CD4-positive, alpha-beta T cell treated with Interleukin-4 for 4 hours (primary cell): ENCODE results near the gene PTPRC.
A peak's percentile ranks its signal among the peaks of the same experiment; 100 is the strongest.
"Not testable (repeated sequence)": the region's sequence is repeated elsewhere in the genome, so short reads cannot be mapped to it uniquely, and the experiment has no call there.

Experiments used
- DNase-seq: peaks from one replicate; pipeline ENCODE4 v3.0.0-alpha.2; 2020

PTPRC gene, protein sequence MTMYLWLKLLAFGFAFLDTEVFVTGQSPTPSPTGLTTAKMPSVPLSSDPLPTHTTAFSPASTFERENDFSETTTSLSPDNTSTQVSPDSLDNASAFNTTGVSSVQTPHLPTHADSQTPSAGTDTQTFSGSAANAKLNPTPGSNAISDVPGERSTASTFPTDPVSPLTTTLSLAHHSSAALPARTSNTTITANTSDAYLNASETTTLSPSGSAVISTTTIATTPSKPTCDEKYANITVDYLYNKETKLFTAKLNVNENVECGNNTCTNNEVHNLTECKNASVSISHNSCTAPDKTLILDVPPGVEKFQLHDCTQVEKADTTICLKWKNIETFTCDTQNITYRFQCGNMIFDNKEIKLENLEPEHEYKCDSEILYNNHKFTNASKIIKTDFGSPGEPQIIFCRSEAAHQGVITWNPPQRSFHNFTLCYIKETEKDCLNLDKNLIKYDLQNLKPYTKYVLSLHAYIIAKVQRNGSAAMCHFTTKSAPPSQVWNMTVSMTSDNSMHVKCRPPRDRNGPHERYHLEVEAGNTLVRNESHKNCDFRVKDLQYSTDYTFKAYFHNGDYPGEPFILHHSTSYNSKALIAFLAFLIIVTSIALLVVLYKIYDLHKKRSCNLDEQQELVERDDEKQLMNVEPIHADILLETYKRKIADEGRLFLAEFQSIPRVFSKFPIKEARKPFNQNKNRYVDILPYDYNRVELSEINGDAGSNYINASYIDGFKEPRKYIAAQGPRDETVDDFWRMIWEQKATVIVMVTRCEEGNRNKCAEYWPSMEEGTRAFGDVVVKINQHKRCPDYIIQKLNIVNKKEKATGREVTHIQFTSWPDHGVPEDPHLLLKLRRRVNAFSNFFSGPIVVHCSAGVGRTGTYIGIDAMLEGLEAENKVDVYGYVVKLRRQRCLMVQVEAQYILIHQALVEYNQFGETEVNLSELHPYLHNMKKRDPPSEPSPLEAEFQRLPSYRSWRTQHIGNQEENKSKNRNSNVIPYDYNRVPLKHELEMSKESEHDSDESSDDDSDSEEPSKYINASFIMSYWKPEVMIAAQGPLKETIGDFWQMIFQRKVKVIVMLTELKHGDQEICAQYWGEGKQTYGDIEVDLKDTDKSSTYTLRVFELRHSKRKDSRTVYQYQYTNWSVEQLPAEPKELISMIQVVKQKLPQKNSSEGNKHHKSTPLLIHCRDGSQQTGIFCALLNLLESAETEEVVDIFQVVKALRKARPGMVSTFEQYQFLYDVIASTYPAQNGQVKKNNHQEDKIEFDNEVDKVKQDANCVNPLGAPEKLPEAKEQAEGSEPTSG (N-terminal part only)

GRCh38 chr1:198638894-198639635 is at the start of gene PTPRC:
Gene PTPRC, plus strand, starts transcription at chr1:198639040. Its CDS starts 229 bp downstream, at chr1:198639269.
- DNase-seq = peak; percentile 88

DNA sequence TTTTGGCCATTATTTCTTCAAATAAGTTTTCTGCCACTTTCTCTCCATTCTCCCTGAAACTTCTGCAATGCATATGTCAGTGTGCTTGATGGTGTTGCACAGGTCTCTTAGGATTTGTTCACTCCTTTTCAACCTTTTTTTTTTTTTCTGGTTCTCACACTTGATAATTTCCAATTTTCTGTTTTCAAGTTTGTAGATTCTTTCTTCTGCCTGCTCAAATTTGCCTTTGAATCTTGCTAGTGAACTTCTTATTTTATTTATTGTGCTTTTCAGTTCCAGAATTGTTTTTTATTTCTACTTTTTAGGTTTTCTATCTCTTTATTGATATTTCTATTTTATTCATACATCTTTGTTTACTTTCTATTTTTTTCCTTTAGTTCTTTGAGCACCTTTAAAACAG is 48.4 kb upstream of the PTPRC start:
- no peak for DNase-seq

- DNase-seq = no peak
Observed at GRCh38 chr1:198595765-198596164, 43.1 kb upstream of the PTPRC start.

- no peak for DNase-seq
Observed at GRCh38 chr1:198597690-198598430, 41.0 kb upstream of the PTPRC start.

- no peak for DNase-seq
Observed at GRCh38 chr1:198598796-198599321, 40.0 kb upstream of the PTPRC start.

- no peak for DNase-seq
Observed at GRCh38 chr1:198599749-198600148, 39.1 kb upstream of the PTPRC start.

GRCh38 chr1:198600906-198601305 is 37.9 kb upstream of the PTPRC start:
- no peak for DNase-seq

DNA sequence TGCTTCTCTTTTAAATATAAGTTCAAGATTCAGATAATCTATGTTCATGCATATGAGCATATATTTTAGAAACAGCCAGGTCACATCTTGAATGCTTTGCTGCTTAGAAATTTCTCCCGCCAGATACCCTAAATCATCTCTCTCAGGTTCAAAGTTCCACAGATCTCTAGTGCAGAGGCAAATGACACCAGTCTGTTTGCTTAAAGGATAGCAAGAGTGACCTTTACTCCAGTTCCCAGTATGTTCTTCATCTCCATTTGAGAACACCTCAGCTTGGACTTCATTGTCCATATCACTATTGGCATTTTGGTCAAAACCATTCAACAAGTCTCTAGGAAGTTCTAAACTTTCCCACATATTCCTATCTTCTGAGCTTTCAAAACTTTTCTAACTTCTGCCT is 37.5 kb upstream of the PTPRC start:
- not testable (repeated sequence) for DNase-seq

GRCh38 chr1:198601936-198602889 is 36.6 kb upstream of the PTPRC start:
- no peak for DNase-seq

DNA sequence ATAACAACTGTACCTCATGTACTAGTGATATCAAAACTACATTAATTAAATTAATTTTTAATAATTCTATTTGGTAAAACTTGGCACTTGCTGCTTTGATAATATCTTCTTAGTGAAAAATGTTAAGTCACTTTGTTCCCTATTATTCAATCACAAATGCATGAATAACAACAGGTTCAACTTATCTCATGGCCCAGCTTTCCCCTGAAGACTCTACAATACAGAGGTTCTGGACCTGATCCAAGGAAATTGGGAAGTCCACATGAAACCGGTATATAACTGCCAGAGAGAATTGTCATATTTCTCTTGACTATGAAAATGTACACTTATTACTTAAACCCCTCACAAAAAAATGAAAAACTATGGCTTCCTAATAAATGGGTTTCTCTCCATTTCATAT is 33.9 kb upstream of the PTPRC start:
- no peak for DNase-seq

DNA sequence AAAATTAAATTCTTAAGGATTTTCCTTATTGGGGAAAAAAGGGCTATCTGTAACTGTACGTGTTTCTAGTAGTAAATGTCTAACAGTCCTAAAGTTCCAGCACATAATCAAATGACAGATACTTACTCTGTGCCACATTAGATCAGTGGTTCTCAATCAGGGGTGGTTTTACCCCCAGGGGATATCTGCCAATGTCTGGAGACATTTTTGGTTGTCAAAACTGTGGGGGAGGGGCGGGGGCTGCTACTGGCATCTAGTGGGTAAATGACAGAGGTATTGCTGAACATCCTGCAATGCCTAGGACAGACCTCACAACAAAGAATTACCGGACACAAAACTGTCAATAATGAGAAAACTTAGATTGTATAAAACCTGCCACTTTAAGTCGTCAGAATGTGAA is 33.4 kb upstream of the PTPRC start:
- no peak for DNase-seq

GRCh38 chr1:198606020-198606438 is 32.8 kb upstream of the PTPRC start:
- no peak for DNase-seq

DNA sequence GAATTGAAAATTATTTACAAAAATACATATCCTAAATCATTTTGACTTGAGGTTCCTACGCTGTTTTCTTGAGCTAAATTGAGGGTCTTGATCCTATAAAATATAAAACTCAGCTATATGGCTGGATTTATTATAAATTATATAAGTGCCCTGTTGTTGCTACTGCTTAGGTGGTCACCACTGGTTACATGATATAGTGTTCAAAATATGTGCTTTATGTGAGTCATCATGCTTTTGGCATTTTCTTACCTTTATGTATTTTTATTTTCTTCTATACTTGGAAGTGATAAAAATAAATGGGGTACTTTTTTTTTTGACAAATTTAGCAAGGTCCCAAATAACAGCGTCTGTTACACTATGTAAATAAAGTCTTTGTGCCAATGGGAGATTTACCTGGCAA is 31.1 kb upstream of the PTPRC start:
- no peak for DNase-seq

DNA sequence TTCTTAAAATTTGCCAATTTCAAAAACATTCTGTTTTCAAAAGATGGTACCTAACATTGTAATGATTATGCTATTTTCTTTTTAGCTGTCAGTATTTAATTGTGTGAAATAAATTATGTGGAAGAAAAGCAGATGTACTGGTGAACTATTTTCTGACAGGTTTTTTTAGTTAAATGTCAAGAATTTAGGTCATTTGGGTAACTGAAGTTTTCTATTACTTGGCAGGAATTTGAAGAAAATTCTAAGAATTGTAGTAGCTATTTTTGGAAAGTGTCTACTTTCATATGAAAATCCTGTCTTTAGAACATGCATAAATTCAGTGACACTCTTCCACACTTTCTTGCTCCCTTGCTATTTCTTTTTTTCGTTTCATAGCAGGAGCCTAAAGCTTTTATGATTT is 28.5 kb upstream of the PTPRC start:
- DNase-seq = no peak

GRCh38 chr1:198611219-198611618 is 27.6 kb upstream of the PTPRC start:
- DNase-seq = no peak

DNA sequence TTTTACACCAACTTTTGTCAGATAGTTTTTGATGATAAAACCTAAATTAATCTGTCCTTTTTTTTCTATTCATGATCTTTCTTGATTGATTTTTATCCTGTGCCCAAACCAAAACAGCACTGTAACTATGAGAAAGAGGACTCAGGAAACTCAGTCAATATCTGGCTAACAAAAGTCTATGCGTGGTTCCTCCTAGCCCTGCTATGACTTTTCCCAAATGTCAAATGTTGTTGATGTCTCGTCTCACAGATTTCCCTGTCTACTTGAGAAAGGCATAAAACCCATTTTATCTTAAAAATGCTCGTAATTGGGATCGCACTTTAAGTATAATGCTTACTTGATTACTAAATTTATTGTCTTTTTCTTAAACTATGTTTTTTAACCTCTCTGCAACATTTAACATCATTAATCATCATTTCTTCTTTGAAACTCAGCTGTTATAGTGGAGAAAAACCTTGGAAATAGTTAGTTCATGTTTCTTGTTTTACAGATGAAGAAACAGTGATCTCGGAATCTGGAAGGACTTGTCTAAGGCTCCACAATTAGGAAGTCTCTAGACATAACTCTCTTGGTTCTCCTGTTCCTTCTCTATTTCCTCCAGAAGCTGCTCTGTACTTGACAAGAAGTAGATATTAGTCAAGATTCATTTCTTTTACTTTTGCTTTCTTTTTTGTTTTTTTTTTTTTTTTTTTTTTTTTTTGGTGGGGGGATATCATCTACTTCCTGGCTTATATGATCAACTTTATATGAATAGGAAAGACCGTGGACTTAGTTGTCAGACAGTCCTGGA is 26.2 kb upstream of the PTPRC start:
- peak; percentile 44 for DNase-seq

DNA sequence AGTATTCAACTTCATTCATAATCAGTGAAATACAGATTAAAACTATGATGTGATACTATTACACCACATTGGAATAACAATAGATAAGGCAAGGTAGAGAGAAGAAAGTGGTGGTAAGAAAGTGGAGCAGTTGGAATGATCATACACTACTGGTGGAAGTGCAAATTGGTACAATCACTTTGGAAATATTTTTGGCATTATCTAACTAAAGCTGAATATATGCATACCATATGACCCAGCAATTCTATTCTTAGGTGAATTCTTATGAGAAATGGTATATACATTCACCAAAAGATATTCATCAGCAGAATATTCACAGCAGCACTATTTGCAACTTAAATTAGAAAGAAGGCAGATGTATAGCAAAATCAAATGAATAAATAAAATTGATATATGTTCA is 21.4 kb upstream of the PTPRC start:
- DNase-seq = no peak

DNA sequence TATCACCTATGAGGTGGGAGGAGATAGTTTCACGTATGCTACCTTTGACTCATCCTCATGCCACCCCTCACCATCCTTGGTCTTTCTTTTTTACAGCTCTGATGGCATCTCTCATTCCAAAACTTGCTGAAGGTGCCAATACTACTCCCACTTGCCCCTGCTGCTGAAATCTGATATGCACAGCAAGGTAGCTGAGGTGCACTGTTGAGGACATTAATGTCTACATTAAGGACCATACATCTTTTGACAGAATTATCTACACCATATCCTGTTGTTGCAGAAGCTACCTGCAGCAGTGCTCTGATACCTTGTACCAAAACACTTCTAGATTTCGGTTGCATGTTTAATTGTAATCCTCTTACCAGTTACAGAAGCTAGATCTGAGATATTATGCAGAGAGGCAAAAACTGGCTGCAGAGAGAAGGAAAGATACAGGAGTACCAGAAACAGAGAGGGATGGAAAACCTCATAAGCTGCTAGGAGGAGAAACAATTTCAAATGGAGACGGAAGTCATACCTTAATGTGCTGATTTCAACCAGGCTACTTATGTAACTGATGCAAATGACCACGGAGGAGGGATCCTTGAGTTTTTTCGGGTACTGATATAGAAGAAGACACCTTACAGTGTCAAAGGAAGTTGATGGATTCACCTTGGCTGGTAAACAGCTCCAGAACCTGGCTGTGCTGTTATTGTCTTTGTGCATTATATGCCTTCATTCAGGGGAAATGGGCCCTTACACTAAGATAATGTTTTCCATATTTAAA is 19.3 kb upstream of the PTPRC start:
- DNase-seq = no peak
